Liver (tissue), 9 donors: ENCODE results near the gene MED27. TPM values are rescaled to one million over a fixed set of nuclear protein-coding genes. Genes with fewer than 3 reads are reported as not detected.

Experiments
- DNase-seq: peaks from one replicate; pipeline ENCODE4 v3.0.0-alpha.2; 2017; ENCODE audit warnings: low spot score
- H3K27ac ChIP-seq, 2 donors: one replicate each; pipeline ENCODE4 v1.7.0; 2013; ENCODE audit warnings: inconsistent platforms in 2 of 2, low read length in 2 of 2, control low read depth in 1 of 2, low read depth in 1 of 2, mild to moderate bottlenecking in 1 of 2
- H3K27me3 ChIP-seq, 4 donors: one replicate each; pipeline versions ENCODE4 v1.6.1 to v1.7.0; 2013; ENCODE audit warnings: low read length in 3 of 4, inconsistent platforms in 1 of 4, mild to moderate bottlenecking in 1 of 4, moderate library complexity in 1 of 4; ENCODE audit not compliant: control insufficient read depth in 4 of 4, insufficient read depth in 4 of 4
- H3K36me3 ChIP-seq, 4 donors: one replicate each; pipeline versions ENCODE4 v1.6.1 to v1.7.0; 2013; ENCODE audit warnings: low read length in 3 of 4, mild to moderate bottlenecking in 3 of 4, low read depth in 1 of 4, moderate library complexity in 1 of 4; ENCODE audit not compliant: control insufficient read depth in 4 of 4, insufficient read depth in 3 of 4
- H3K4me1 ChIP-seq, 4 donors: one replicate each; pipeline versions ENCODE4 v1.6.1 to v1.7.0; 2013; ENCODE audit warnings: low read length in 3 of 4, mild to moderate bottlenecking in 3 of 4, moderate library complexity in 1 of 4; ENCODE audit not compliant: control insufficient read depth in 4 of 4, insufficient read depth in 4 of 4
- H3K4me3 ChIP-seq, 3 donors: one replicate each; pipeline versions ENCODE4 v1.6.1 to v1.7.0; 2013; ENCODE audit warnings: low read length in 3 of 3, control low read depth in 1 of 3, low read depth in 1 of 3, mild to moderate bottlenecking in 1 of 3
- H3K9ac ChIP-seq, 2 donors: one replicate each; pipeline ENCODE4 v1.7.0; 2013; ENCODE audit warnings: low read length in 2 of 2, mild to moderate bottlenecking in 2 of 2, moderate library complexity in 2 of 2, control low read depth in 1 of 2, low read depth in 1 of 2
- H3K9me3 ChIP-seq, 4 donors: one replicate each; pipeline versions ENCODE4 v1.6.1 to v1.7.0; 2013; ENCODE audit warnings: low read length in 3 of 4; ENCODE audit not compliant: control insufficient read depth in 4 of 4
- EGR1 ChIP-seq, 2 donors: IDR thresholded peaks; 2 replicates each; pipeline ENCODE4 v1.6.1; 2016 to 2018; ENCODE audit warnings: antibody characterized with exemption in 2 of 2, low read depth in 2 of 2
- FOXA1 ChIP-seq: IDR thresholded peaks from 2 replicates; pipeline ENCODE4 v1.6.1; 2016; ENCODE audit warnings: antibody characterized with exemption
- FOXA2 ChIP-seq: IDR thresholded peaks from 2 replicates; pipeline ENCODE4 v1.6.1; 2016; ENCODE audit warnings: antibody characterized with exemption
- HNF4A ChIP-seq, 2 donors: conservative IDR thresholded peaks; 2 replicates each; pipeline ENCODE4 v1.6.1; 2016; ENCODE audit warnings: antibody characterized with exemption in 2 of 2, mild to moderate bottlenecking in 2 of 2
- HNF4G ChIP-seq: IDR thresholded peaks from 2 replicates; pipeline ENCODE4 v1.6.1; 2016; ENCODE audit warnings: antibody characterized with exemption
- NR2F2 ChIP-seq: IDR thresholded peaks from 2 replicates; pipeline ENCODE4 v1.6.1; 2016; ENCODE audit warnings: antibody characterized with exemption
- RAD21 ChIP-seq, 2 donors: IDR thresholded peaks; 2 replicates each; pipeline ENCODE4 v1.6.1; 2016; ENCODE audit warnings: antibody characterized with exemption in 2 of 2, mild to moderate bottlenecking in 2 of 2
- REST ChIP-seq: IDR thresholded peaks from 2 replicates; pipeline ENCODE4 v1.6.1; 2016; ENCODE audit warnings: antibody characterized with exemption, mild to moderate bottlenecking
- RXRA ChIP-seq, 2 donors: IDR thresholded peaks; 2 replicates each; pipeline ENCODE4 v1.6.1; 2017 to 2018; ENCODE audit warnings: antibody characterized with exemption in 2 of 2, mild to moderate bottlenecking in 1 of 2
- SP1 ChIP-seq: IDR thresholded peaks from 2 replicates; pipeline ENCODE4 v1.6.1; 2018; ENCODE audit warnings: antibody characterized with exemption, mild to moderate bottlenecking
- TAF1 ChIP-seq: conservative IDR thresholded peaks from 2 replicates; pipeline ENCODE4 v1.6.1; 2016; ENCODE audit warnings: antibody characterized with exemption, mild to moderate bottlenecking
- YY1 ChIP-seq: IDR thresholded peaks from 2 replicates; pipeline ENCODE4 v1.6.1; 2016; ENCODE audit warnings: antibody characterized with exemption, mild to moderate bottlenecking
- ZBTB33 ChIP-seq: IDR thresholded peaks from 2 replicates; pipeline ENCODE4 v1.6.1; 2016; ENCODE audit warnings: antibody characterized with exemption
- WGBS: extraction: QIAGEN DNeasy Blood & Tissue Kit; methylation state at CpG from one replicate; pipeline ENCODE4 v1.1.7; 2013; 5-methylcytosine and 5-hydroxymethylcytosine counted together
- polyA plus RNA-seq, 2 donors: library from polyadenylated mRNA; stranded (reverse) in 1 of 2; unstranded in 1 of 2; fragments of 200-250 nt in 1 of 2; fragments of >200 nt in 1 of 2; fragmentation: Nextera tagmentation in 1 of 2; extraction: Ambion mirVana in 1 of 2; gene quantifications; one replicate each; pipeline versions ENCODE4 v1.2.1 to v1.2.3, GENCODE V29; 2013 to 2015
- total RNA-seq, 2 donors: library from RNA; depleted of rRNA; stranded (reverse); fragments of >200 nt; gene quantifications; one replicate each; pipeline ENCODE4 v1.2.3, GENCODE V29; 2014
- donor health status: healthy.
- donor health status: healthy.
- donor health status: healthy.
- donor health status: healthy.
- donor health status: healthy.

Gene MED27
- total and polyA plus RNA-seq, 4 donors: 4.6 to 7.9 (median 5.5) TPM

GRCh38 chr9:131835151-131835910 lies 244.3 kb downstream of the MED27 start:
- Histone ChIP-seq H3K36me3 (no peaks in the 10 kb centered on the region), H3K4me1 (no peaks in the 10 kb centered on the region), H3K9ac (no peak overlapping the region), H3K4me3 (no peak overlapping the region), H3K27ac (no peak overlapping the region), H3K9me3 (peaks cover 4 to 12% (median 10%) of the 10 kb centered on the region in 4 donors), H3K27me3 (no peaks in the 10 kb centered on the region)
- WGBS: 56% methylated on average over 30 of the region's 30 CpGs
- TF ChIP-seq SP1 (no peak), FOXA2 (no peak), YY1 (no peak), EGR1 (IDR thresholded peaks at IDR 0.05; ENCODE audit: low read depth in 2 of 2) (no peak), HNF4A (conservative IDR thresholded peaks at IDR 0.05) (no peak), RAD21 (IDR thresholded peaks at IDR 0.05) (no peak), REST (no peak), ZBTB33 (no peak)
- no peak for DNase-seq

- no peaks in the 10 kb centered on the region for H3K36me3 ChIP-seq
- WGBS: 56% methylated on average over 15 of the region's 15 CpGs
- DNase-seq: no peak
- peaks cover 4 to 12% (median 10%) of the 10 kb centered on the region in 4 donors for H3K9me3 ChIP-seq
- H3K4me1 ChIP-seq: no peaks in the 10 kb centered on the region
- H3K4me3 ChIP-seq: no peak overlapping the region
- no peak overlapping the region for H3K27ac ChIP-seq
- no peaks in the 10 kb centered on the region for H3K27me3 ChIP-seq
- TF ChIP-seq YY1 (no peak), FOXA1 (no peak), NR2F2 (no peak), RXRA (IDR thresholded peaks at IDR 0.05) (no peak), ZBTB33 (no peak), HNF4G (no peak), TAF1 (no peak)
- no peak overlapping the region for H3K9ac ChIP-seq
These were observed 244.9 kb downstream of the MED27 start for GRCh38 chr9:131834721-131835120.
